DMS53 (cell line): ENCODE results near the gene C4B.
"Not testable (repeated sequence)": the region's sequence is repeated elsewhere in the genome, so short reads cannot be mapped to it uniquely, and the experiment has no call there.

Experiments used
- DNase-seq: peaks from one replicate; lab custom pipeline; 2025; lab: John Stamatoyannopoulos, UW

Gene C4B

GRCh38 chr6:31981744-31982143 is 32.9 kb upstream of the C4B start, which contains the start of gene C4A:
TSS of gene C4A (plus strand) at chr6:31982057. CDS start at chr6:31982108, 51 bp downstream.
- DNase-seq: not testable (repeated sequence)

GRCh38 chr6:31989363-31989762 is 25.2 kb upstream of the C4B start:
- not testable (repeated sequence) for DNase-seq

- DNase-seq: not testable (repeated sequence)
Measured at GRCh38 chr6:31994421-31994820, 20.2 kb upstream of the C4B start.

- not testable (repeated sequence) for DNase-seq
Measured at GRCh38 chr6:31996385-31996784, 18.2 kb upstream of the C4B start.

- DNase-seq: not testable (repeated sequence)
Measured at GRCh38 chr6:32002546-32003268, 11.9 kb upstream of the C4B start.

- not testable (repeated sequence) for DNase-seq
Measured at GRCh38 chr6:32003301-32003700, 11.3 kb upstream of the C4B start.

- not testable (repeated sequence) for DNase-seq
Measured at GRCh38 chr6:32004393-32004792, 10.2 kb upstream of the C4B start.

- DNase-seq: not testable (repeated sequence)
Measured at GRCh38 chr6:32004864-32005537, 9.6 kb upstream of the C4B start.

GRCh38 chr6:32005538-32005880 is 9.1 kb upstream of the C4B start:
- DNase-seq: not testable (repeated sequence)

- not testable (repeated sequence) for DNase-seq
Measured at GRCh38 chr6:32005991-32006529, 8.5 kb upstream of the C4B start.

GRCh38 chr6:32007086-32007485 is 7.5 kb upstream of the C4B start:
- DNase-seq: not testable (repeated sequence)

- not testable (repeated sequence) for DNase-seq
Measured at GRCh38 chr6:32008037-32008436, 6.6 kb upstream of the C4B start.

GRCh38 chr6:32008616-32009015 is 6.0 kb upstream of the C4B start:
- not testable (repeated sequence) for DNase-seq

- not testable (repeated sequence) for DNase-seq
Measured at GRCh38 chr6:32009537-32009936, 5.1 kb upstream of the C4B start.

- not testable (repeated sequence) for DNase-seq
Measured at GRCh38 chr6:32010856-32011530, 3.6 kb upstream of the C4B start.

GRCh38 chr6:32012941-32013617 is 1.5 kb upstream of the C4B start:
- DNase-seq: not testable (repeated sequence)

- DNase-seq: not testable (repeated sequence)
Measured at GRCh38 chr6:32013738-32014137, 857 bp upstream of the C4B start.

GRCh38 chr6:32022100-32022499 is 7.5 kb downstream of the C4B start:
- not testable (repeated sequence) for DNase-seq

GRCh38 chr6:32028631-32029030 is 14.0 kb downstream of the C4B start:
- not testable (repeated sequence) for DNase-seq

- DNase-seq: not testable (repeated sequence)
Measured at GRCh38 chr6:32029553-32029952, 15.0 kb downstream of the C4B start.

- DNase-seq: not testable (repeated sequence)
Measured at GRCh38 chr6:32035283-32036013, 20.9 kb downstream of the C4B start.
